GM23338 (cell line): ENCODE results near the gene ARL8B. TPM values are rescaled to one million over a fixed set of nuclear protein-coding genes. Genes with fewer than 3 reads are reported as not detected.
A peak's percentile ranks its signal among the peaks of the same experiment; 100 is the strongest.

Experiments used
- ATAC-seq: fragments of 200-7000 bp; cut with Tn5 transposase; 3 replicates; pipeline ENCODE4 v1.9.1; 2020
- DNase-seq: peaks from one replicate; pipeline ENCODE4 v3.0.0-alpha.2; 2015; ENCODE audit warnings: low spot score
- H2AFZ ChIP-seq: fragments of 200-600 bp; sonication (generic); 2 replicates; pipeline ENCODE4 v1.8.0; 2016; ENCODE audit warnings: antibody characterized with exemption, mild to moderate bottlenecking, moderate library complexity
- H3F3A ChIP-seq: fragments of 200-600 bp; sonication (generic); replicated peaks from 2 replicates; pipeline ENCODE4 v1.8.0; 2017; ENCODE audit warnings: antibody characterized with exemption, mixed run types, low read depth
- H3K27ac ChIP-seq: fragments of 200-600 bp; sonication (generic); 2 replicates; pipeline ENCODE4 v1.6.1; 2016; ENCODE audit warnings: low read depth
- H3K27me3 ChIP-seq: fragments of 200-600 bp; sonication (generic); 2 replicates; pipeline ENCODE4 v1.8.0; 2016; ENCODE audit warnings: mild to moderate bottlenecking, mixed run types, moderate library complexity; ENCODE audit not compliant: insufficient read depth
- H3K36me3 ChIP-seq: fragments of 200-600 bp; sonication (generic); 2 replicates; pipeline ENCODE4 v1.8.0; 2016; ENCODE audit warnings: mild to moderate bottlenecking; ENCODE audit not compliant: insufficient read depth
- H3K4me1 ChIP-seq: fragments of 200-600 bp; sonication (generic); 2 replicates; pipeline ENCODE4 v1.8.0; 2016; ENCODE audit warnings: mild to moderate bottlenecking, moderate library complexity; ENCODE audit not compliant: insufficient read depth
- H3K4me2 ChIP-seq: fragments of 200-600 bp; sonication (generic); 2 replicates; pipeline ENCODE4 v1.7.1; 2017; ENCODE audit warnings: mixed run types
- H3K4me3 ChIP-seq: fragments of 200-600 bp; sonication (generic); 2 replicates; pipeline ENCODE4 v1.6.1; 2016; ENCODE audit warnings: mixed run types
- H3K79me2 ChIP-seq: fragments of 200-600 bp; sonication (generic); replicated peaks from 2 replicates; pipeline ENCODE4 v1.8.0; 2017; ENCODE audit warnings: mild to moderate bottlenecking; ENCODE audit not compliant: insufficient read depth
- H3K9me2 ChIP-seq: fragments of 200-600 bp; sonication (generic); 2 replicates; pipeline ENCODE4 v1.8.0; 2017; ENCODE audit not compliant: insufficient read depth
- H4K20me1 ChIP-seq: fragments of 200-600 bp; sonication (generic); replicated peaks from 2 replicates; pipeline ENCODE4 v1.8.0; 2017; ENCODE audit warnings: mild to moderate bottlenecking; ENCODE audit not compliant: insufficient read depth
- H3K27ac Mint-ChIP-seq: 2 replicates; pipeline ENCODE4 v1.8.0; 2020; ENCODE audit warnings: inconsistent platforms, mild to moderate bottlenecking, moderate library complexity, mixed read lengths
- H3K27me3 Mint-ChIP-seq: 3 replicates; pipeline ENCODE4 v1.8.0; 2022; ENCODE audit warnings: low read depth, mild to moderate bottlenecking, moderate library complexity, mixed read lengths, inconsistent platforms; ENCODE audit not compliant: insufficient read depth, poor library complexity
- H3K36me3 Mint-ChIP-seq: 3 replicates; pipeline ENCODE4 v1.8.0; 2021; ENCODE audit warnings: low read depth, mild to moderate bottlenecking, inconsistent platforms, moderate library complexity, mixed read lengths
- H3K4me1 Mint-ChIP-seq: 3 replicates; pipeline ENCODE4 v1.8.0; 2020; ENCODE audit warnings: mild to moderate bottlenecking, inconsistent platforms, mixed read lengths
- H3K4me3 Mint-ChIP-seq: 3 replicates; pipeline ENCODE4 v1.8.0; 2021; ENCODE audit warnings: moderate library complexity, mild to moderate bottlenecking, inconsistent platforms, mixed read lengths
- H3K9me3 Mint-ChIP-seq: 3 replicates; pipeline ENCODE4 v1.8.0; 2020; ENCODE audit warnings: moderate library complexity, mild to moderate bottlenecking, inconsistent platforms, mixed read lengths
- CREB1 ChIP-seq: fragments of 250-450 bp; sonication (Bioruptor Pico); IDR thresholded peaks from 2 replicates; pipeline ENCODE4 v1.5.0; 2020; ENCODE audit warnings: low read depth, mild to moderate bottlenecking, moderate library complexity
- CTCF ChIP-seq, 2 experiments: fragments of 200-600 bp in 1 of 2; sonication (generic) in 1 of 2; conservative IDR thresholded peaks; 2 replicates each; pipeline versions ENCODE4 v1.5.1 to v1.6.1; 2016 to 2017; ENCODE audit warnings: antibody characterized with exemption in 2 of 2, low read depth in 2 of 2, mild to moderate bottlenecking in 2 of 2, moderate library complexity in 1 of 2
- EZH2 ChIP-seq: fragments of 200-600 bp; sonication (generic); IDR thresholded peaks from one replicate; pipeline ENCODE4 v1.8.0; 2017; ENCODE audit warnings: antibody characterized with exemption, mild to moderate bottlenecking, low read depth; ENCODE audit not compliant: unreplicated experiment
- EZH2phosphoT487 ChIP-seq: fragments of 200-600 bp; sonication (generic); IDR thresholded peaks from one replicate; pipeline ENCODE4 v1.8.1; 2018; ENCODE audit warnings: antibody characterized with exemption; ENCODE audit not compliant: unreplicated experiment
- JUNB ChIP-seq: IDR thresholded peaks from one replicate; pipeline ENCODE4 v1.6.1; 2016; ENCODE audit warnings: antibody characterized with exemption; ENCODE audit not compliant: unreplicated experiment
- NANOG ChIP-seq: IDR thresholded peaks from 2 replicates; pipeline ENCODE4 v1.6.1; 2016; ENCODE audit warnings: antibody characterized with exemption, borderline replicate concordance
- POLR2AphosphoS5 ChIP-seq: IDR thresholded peaks from 2 replicates; pipeline ENCODE4 v1.6.1; 2016; ENCODE audit warnings: antibody characterized with exemption, low read depth
- REST ChIP-seq: IDR thresholded peaks from one replicate; pipeline ENCODE4 v1.6.1; 2018; ENCODE audit warnings: antibody characterized with exemption; ENCODE audit not compliant: unreplicated experiment
- STAT1 ChIP-seq: IDR thresholded peaks from one replicate; pipeline ENCODE4 v1.6.1; 2016; ENCODE audit warnings: antibody characterized with exemption; ENCODE audit not compliant: unreplicated experiment
- ZNF114 ChIP-seq: fragments of 250-450 bp; sonication (Bioruptor Pico); IDR thresholded peaks from 2 replicates; pipeline ENCODE4 v1.5.0; 2020; ENCODE audit warnings: mild to moderate bottlenecking, moderate library complexity
- ZNF331 ChIP-seq: fragments of 250-450 bp; sonication (Bioruptor Pico); IDR thresholded peaks from 2 replicates; pipeline ENCODE4 v1.5.0; 2020; ENCODE audit warnings: low read depth, mild to moderate bottlenecking, moderate library complexity
- ZNF462 ChIP-seq: fragments of 250-450 bp; sonication (Bioruptor Pico); IDR thresholded peaks from 2 replicates; pipeline ENCODE4 v1.5.0; 2020; ENCODE audit warnings: mild to moderate bottlenecking, moderate library complexity
- polyA plus RNA-seq: library from polyadenylated mRNA; unstranded; fragments of >200 nt; fragmentation: Nextera tagmentation; extraction: Ambion mirVana; gene quantifications from 2 replicates; pipeline ENCODE4 v1.2.1, GENCODE V29; 2016
- total RNA-seq: library from RNA; depleted of rRNA; stranded (reverse); fragments of >200 nt; shearing (Covaris generic); gene quantifications from 2 replicates; pipeline ENCODE4 v1.2.3, GENCODE V29; 2014

Gene ARL8B
- total and polyA plus RNA-seq, 2 experiments from 2014 or later: 25.5 to 40.8 TPM

GRCh38 chr3:5082789-5083115, 39.3 kb upstream of the ARL8B start:
- Mint-ChIP-seq H3K36me3 (no peaks in the 10 kb centered on the region), H3K9me3 (no peaks in the 10 kb centered on the region; the same call in 1 of the 3 replicates), H3K4me1 (peaks cover 5% of the 10 kb centered on the region; the same call in 1 of the 3 replicates), H3K27ac (no peak overlapping the region), H3K4me3 (no peak overlapping the region), H3K27me3 (peaks cover 7% of the 10 kb centered on the region)
- no peaks in the 10 kb centered on the region for H3K27me3 ChIP-seq
- TF ChIP-seq EZH2 (no peak), CREB1 (CRISPR knock-in tag) (no peak), STAT1 (no peak), ZNF114 (no peak), ZNF331 (CRISPR knock-in tag) (no peak), REST (no peak), JUNB (no peak), ZNF462 (CRISPR knock-in tag) (no peak), POLR2AphosphoS5 (no peak), CTCF (conservative IDR thresholded peaks at IDR 0.05; ENCODE audit: low read depth in 2 of 2) (no peak), NANOG (no peak), EZH2phosphoT487 (no peak)
- no peak overlapping the region for H3K4me3 ChIP-seq
- no peaks in the 10 kb centered on the region for H3K4me1 ChIP-seq
- peak overlapping the region; percentile 43; the same call in 1 of the 2 replicates for H2AFZ ChIP-seq
- H4K20me1 ChIP-seq: no peaks in the 10 kb centered on the region
- no peaks in the 10 kb centered on the region for H3K79me2 ChIP-seq
- H3K27ac ChIP-seq: no peak overlapping the region
- H3K36me3 ChIP-seq: no peaks in the 10 kb centered on the region
- ATAC-seq (no peak), DNase-seq (no peak)
- no peaks in the 10 kb centered on the region for H3F3A ChIP-seq
- peaks cover 6% of the 10 kb centered on the region; the same call in 1 of the 2 replicates for H3K9me2 ChIP-seq
- no peak overlapping the region for H3K4me2 ChIP-seq
